Vagina (tissue), 2 donors: ENCODE measurements around the gene PPM1D. TPM values are rescaled to one million over a fixed set of nuclear protein-coding genes. Genes with fewer than 3 reads are reported as not detected.

Source experiments
- DNase-seq, 2 donors: peaks; one replicate each; pipeline ENCODE4 v3.0.0-alpha.2; 2017; ENCODE audit errors: extremely low spot score in 2 of 2
- H3K27ac ChIP-seq: fragments of 200-600 bp; sonication (generic); one replicate; pipeline ENCODE4 v1.5.1; 2019
- H3K27me3 ChIP-seq: fragments of 200-600 bp; sonication (generic); one replicate; pipeline ENCODE4 v1.5.1; 2019
- H3K36me3 ChIP-seq, 2 donors: fragments of 200-600 bp; sonication (generic); one replicate each; pipeline ENCODE4 v1.5.1; 2017 to 2019
- H3K4me1 ChIP-seq: fragments of 200-600 bp; sonication (generic); one replicate; pipeline ENCODE4 v1.5.1; 2019
- H3K4me3 ChIP-seq, 2 donors: fragments of 200-600 bp; sonication (generic); 1 replicate in 1 of 2; 2 replicates in 1 of 2; pipeline ENCODE4 v1.5.1; 2016 to 2019
- H3K9me3 ChIP-seq: fragments of 200-600 bp; sonication (generic); one replicate; pipeline ENCODE4 v1.5.1; 2019
- POLR2A ChIP-seq, 2 donors: fragments of 450-650 bp; IDR thresholded peaks; one replicate each; pipeline ENCODE4 v1.6.1; 2017; ENCODE audit warnings: antibody characterized with exemption in 2 of 2, mild to moderate bottlenecking in 2 of 2, moderate library complexity in 2 of 2
- POLR2AphosphoS5 ChIP-seq, 2 donors: sonication (generic); formaldehyde crosslinking; IDR thresholded peaks; one replicate each; pipeline ENCODE4 v1.9.0; 2017; ENCODE audit warnings: antibody characterized with exemption in 2 of 2, mild to moderate bottlenecking in 2 of 2, low read depth in 1 of 2; ENCODE audit not compliant: insufficient read depth in 1 of 2
- intact Hi-C: fragments of 100-400 bp; cut with DNase I; formaldehyde crosslinking; loops from one replicate; pipeline ENCODE4 v1.15.1; 2023
- total RNA-seq: library from RNA; depleted of rRNA; stranded (reverse); fragments of >200 nt; gene quantifications from one replicate; pipeline ENCODE4 v1.2.3, GENCODE V29; 2016
- TF ChIP-seq, protein P1 (sequence below), 3 experiments: fragments of 450-650 bp in 2 of 3; fragments of 200-600 bp in 1 of 3; sonication (generic) in 1 of 3; IDR thresholded peaks; one replicate each; pipeline ENCODE4 v1.5.1; 2017 to 2019; ENCODE audit warnings: antibody characterized with exemption in 3 of 3, mild to moderate bottlenecking in 2 of 3, moderate library complexity in 2 of 3

PPM1D gene
- total RNA-seq, 1 donor from 2014 or later, result 9.8 TPM

DNA sequence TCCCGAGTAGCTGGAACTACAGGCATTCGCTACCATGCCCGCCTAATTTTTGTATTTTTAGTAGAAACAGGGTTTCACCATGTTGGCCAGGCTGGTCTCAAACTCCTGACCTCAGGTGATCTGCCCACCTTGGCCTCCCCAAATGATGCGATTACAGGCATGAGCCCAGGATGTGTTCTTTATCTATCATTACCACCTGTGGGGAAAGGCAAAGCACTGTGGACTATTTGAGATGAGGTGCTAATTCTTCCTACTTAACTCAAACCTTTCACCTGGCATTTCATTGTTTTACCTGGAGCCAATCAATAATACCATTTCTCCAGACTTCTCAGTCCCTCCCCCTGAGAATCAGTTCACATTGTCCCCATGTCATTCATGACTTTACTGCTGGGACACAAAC is 20.4 kb upstream of the PPM1D start:
- TF ChIP-seq, protein P1, sequence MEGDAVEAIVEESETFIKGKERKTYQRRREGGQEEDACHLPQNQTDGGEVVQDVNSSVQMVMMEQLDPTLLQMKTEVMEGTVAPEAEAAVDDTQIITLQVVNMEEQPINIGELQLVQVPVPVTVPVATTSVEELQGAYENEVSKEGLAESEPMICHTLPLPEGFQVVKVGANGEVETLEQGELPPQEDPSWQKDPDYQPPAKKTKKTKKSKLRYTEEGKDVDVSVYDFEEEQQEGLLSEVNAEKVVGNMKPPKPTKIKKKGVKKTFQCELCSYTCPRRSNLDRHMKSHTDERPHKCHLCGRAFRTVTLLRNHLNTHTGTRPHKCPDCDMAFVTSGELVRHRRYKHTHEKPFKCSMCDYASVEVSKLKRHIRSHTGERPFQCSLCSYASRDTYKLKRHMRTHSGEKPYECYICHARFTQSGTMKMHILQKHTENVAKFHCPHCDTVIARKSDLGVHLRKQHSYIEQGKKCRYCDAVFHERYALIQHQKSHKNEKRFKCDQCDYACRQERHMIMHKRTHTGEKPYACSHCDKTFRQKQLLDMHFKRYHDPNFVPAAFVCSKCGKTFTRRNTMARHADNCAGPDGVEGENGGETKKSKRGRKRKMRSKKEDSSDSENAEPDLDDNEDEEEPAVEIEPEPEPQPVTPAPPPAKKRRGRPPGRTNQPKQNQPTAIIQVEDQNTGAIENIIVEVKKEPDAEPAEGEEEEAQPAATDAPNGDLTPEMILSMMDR (IDR thresholded peaks at IDR 0.05), result no peak
- TF ChIP-seq POLR2AphosphoS5 (IDR thresholded peaks at IDR 0.05; ENCODE audit: insufficient read depth in 1 of 2, low read depth in 1 of 2) (no peak), POLR2A (IDR thresholded peaks at IDR 0.05) (no peak)
- intact Hi-C loops, result no loop called here
- Histone ChIP-seq H3K9me3 (no peaks in the 10 kb centered on the region), H3K36me3 (no peaks in the 10 kb centered on the region), H3K27me3 (no peaks in the 10 kb centered on the region), H3K27ac (no peak overlapping the region), H3K4me1 (peaks cover 23% of the 10 kb centered on the region), H3K4me3 (no peak overlapping the region)
- DNase-seq, result no peak

DNA sequence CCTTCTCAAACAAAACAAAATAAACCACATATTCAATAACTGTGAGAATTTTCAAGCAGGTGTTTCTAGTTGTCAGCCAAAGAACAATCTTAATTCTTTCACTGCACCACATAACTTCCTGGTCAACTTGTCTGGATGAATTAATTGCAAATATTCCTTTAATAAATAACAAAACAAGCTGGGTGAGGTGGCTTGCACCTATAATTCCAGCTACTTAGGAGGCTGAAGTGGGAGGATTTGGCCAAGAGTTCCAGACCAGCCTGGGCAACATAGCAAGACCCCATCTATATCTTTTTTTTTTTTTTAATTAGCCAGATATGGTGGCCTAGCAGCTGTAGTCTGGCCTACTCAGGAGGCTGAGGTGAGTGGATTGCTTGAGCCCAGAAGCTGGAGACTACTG is 17.0 kb upstream of the PPM1D start:
- Histone ChIP-seq H3K4me1 (peaks cover 6% of the 10 kb centered on the region), H3K36me3 (no peaks in the 10 kb centered on the region), H3K27me3 (no peaks in the 10 kb centered on the region), H3K27ac (no peak overlapping the region), H3K9me3 (no peaks in the 10 kb centered on the region), H3K4me3 (no peak overlapping the region)
- TF ChIP-seq, protein P1 (IDR thresholded peaks at IDR 0.05), result no peak
- TF ChIP-seq POLR2A (IDR thresholded peaks at IDR 0.05) (no peak), POLR2AphosphoS5 (IDR thresholded peaks at IDR 0.05; ENCODE audit: insufficient read depth in 1 of 2, low read depth in 1 of 2) (no peak)
- DNase-seq, result no peak
- intact Hi-C loops, result loop anchor here (5.0 kb wide), 1 partner anchor 1909 kb away; no protein-coding TSS in a partner anchor

DNA sequence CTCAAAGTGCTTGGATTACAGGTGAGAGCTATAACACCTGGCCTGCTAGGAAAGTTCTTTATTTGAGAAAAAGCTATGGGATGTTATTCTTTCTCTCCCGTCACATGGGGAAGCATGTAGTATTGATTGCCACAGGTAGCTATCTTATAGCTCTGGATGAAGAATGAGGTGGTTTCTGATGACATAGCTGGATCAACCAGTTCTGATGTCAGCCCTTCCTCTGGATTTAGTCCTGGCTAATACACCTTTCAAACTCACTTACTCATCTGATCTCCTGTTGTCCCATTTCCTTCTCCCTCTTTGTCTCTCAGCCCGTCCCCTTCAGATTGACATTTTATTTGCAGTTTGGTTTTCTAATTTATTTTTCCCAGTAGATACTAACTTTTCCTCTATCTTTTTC is 14.1 kb upstream of the PPM1D start:
- Histone ChIP-seq H3K27ac (no peak overlapping the region), H3K4me1 (no peaks in the 10 kb centered on the region), H3K9me3 (no peaks in the 10 kb centered on the region), H3K4me3 (no peak overlapping the region), H3K27me3 (no peaks in the 10 kb centered on the region), H3K36me3 (no peaks in the 10 kb centered on the region)
- DNase-seq, result no peak
- intact Hi-C loops, result no loop called here
- TF ChIP-seq POLR2A (IDR thresholded peaks at IDR 0.05), result no peak
- TF ChIP-seq POLR2AphosphoS5 (IDR thresholded peaks at IDR 0.05; ENCODE audit: insufficient read depth in 1 of 2, low read depth in 1 of 2), result peak in 1 of 2 donors; percentile 36
- TF ChIP-seq, protein P1 (IDR thresholded peaks at IDR 0.05), result no peak

DNA sequence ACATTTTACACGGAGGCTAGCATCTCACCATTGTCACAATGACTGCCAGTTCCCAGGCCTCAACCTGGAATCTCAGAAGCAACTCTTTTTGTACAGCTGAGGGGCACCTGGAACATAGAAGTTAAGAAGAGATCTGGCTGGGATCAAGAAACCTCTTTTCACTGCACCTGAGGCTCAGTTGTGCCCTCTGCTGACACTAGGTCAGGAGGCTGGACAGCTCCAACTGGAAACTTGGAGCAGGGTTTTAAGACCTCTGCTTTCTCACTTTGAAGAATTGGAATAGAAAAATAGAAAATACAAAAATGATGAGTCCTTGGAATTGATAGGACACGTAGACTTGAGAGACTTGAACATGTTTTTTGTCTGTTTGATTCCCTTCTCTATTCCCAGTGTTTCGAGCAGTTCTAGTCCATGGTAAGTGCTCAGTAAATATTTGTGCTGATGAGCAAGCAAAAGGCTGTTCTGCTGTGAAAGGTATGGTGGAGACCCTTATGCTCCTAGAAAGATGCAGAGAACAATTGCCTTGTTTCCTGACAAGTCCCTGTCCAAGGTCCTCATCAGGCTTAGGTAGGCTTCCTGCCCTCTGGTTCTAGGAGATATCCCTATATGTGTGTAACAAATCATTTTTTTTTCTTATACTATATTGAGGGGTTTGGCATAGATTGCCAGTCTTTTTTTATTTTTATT is 13.6 kb upstream of the PPM1D start:
- Histone ChIP-seq H3K27me3 (no peaks in the 10 kb centered on the region), H3K9me3 (no peaks in the 10 kb centered on the region), H3K4me1 (no peaks in the 10 kb centered on the region), H3K4me3 (no peak overlapping the region), H3K36me3 (no peaks in the 10 kb centered on the region), H3K27ac (no peak overlapping the region)
- DNase-seq, result no peak
- intact Hi-C loops, result no loop called here
- TF ChIP-seq POLR2AphosphoS5 (IDR thresholded peaks at IDR 0.05; ENCODE audit: insufficient read depth in 1 of 2, low read depth in 1 of 2), result no peak
- TF ChIP-seq, protein P1 (IDR thresholded peaks at IDR 0.05), result no peak
- TF ChIP-seq POLR2A (IDR thresholded peaks at IDR 0.05), result no peak

DNA sequence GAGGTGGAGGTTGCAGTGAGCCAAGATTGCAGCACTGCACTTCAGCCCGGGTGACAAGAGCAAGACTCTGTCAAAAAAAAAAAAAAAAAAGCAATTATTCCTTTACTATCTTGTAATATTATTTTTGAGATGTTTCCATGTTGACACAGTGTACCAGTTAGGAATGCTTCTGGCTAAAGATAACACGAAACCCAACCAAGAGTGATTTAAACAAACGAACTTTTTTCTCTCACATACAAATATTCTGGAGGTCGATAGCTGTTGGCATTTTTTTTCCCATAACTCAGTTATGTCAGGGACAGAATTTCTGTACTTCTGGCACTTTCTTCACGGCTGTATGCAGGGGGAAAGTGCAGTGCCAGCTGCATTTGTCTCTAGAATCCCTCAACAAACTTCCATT is 9.9 kb upstream of the PPM1D start:
- no peak for DNase-seq
- H3K9me3 ChIP-seq, result no peaks in the 10 kb centered on the region
- H3K27ac ChIP-seq, result no peak overlapping the region
- no peaks in the 10 kb centered on the region for H3K27me3 ChIP-seq
- TF ChIP-seq, protein P1 (IDR thresholded peaks at IDR 0.05), result no peak
- TF ChIP-seq POLR2AphosphoS5 (IDR thresholded peaks at IDR 0.05; ENCODE audit: insufficient read depth in 1 of 2, low read depth in 1 of 2) (no peak), POLR2A (IDR thresholded peaks at IDR 0.05) (no peak)
- no peaks in the 10 kb centered on the region for H3K36me3 ChIP-seq
- intact Hi-C loops, result no loop called here
- no peak overlapping the region for H3K4me3 ChIP-seq
- H3K4me1 ChIP-seq, result no peaks in the 10 kb centered on the region
